Cardiac fibroblast (primary cell): Measurements from ENCODE around the gene PMEPA1.

Experiments
- DNase-seq, 2 donors: peaks; one replicate each; pipeline versions ENCODE4 v3.0.0 to v3.0.0-alpha.2; 2010; ENCODE audit warnings: low read depth in 2 of 2
- H3K4me3 ChIP-seq, 2 donors: replicated peaks in 1 of 2; 1 replicate in 1 of 2; 2 replicates in 1 of 2; pipeline ENCODE4 v1.5.1; 2011; ENCODE audit warnings: low read depth in 2 of 2, low read length in 2 of 2, mild to moderate bottlenecking in 2 of 2, moderate library complexity in 1 of 2
- TF ChIP-seq, protein P1 (sequence below): IDR thresholded peaks from one replicate; pipeline ENCODE4 v1.5.1; 2011; ENCODE audit warnings: low read depth, mild to moderate bottlenecking, low read length, inconsistent platforms

Gene PMEPA1

DNA sequence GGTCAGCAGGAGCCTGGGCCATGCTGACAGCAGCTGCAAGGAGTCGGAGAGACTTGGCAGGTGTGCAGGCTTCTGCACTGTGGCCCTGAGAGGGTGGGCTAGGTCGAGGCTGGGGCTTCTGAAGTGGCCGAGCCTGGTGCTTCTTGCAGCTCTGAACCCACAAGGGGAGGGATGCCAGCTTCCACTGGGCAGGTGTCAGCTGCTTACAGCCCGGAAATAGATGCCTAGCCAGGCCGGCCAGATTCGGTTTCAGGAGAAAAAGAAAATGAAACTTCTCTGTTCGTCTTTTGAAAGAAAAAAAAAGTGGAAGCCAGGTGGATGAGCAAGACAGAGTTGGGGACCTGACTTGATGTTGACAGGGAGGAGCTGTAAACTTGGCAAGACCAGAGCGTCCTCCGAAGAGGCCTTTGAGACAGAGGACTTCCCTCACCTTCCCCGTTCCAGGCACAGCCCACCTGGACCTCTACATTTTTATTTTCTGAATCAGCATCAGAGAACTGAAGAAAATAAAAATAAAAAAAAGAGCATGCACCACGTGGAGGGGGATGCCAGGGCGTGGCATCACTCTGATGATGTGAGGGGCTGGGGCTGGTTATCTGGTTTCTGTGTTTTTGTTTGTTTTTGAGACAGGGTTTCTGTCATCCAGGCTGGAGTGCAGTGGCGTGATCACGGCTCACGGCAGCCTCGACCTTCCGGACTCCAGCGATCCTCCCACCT, 89.4 kb downstream of the PMEPA1 start, which contains the start of gene ZBP1:
TSS of gene ZBP1 (minus strand) at position 153 of the 717 bp plus-strand sequence. CDS start at position 22, 131 bp downstream.
- TF ChIP-seq, protein P1, sequence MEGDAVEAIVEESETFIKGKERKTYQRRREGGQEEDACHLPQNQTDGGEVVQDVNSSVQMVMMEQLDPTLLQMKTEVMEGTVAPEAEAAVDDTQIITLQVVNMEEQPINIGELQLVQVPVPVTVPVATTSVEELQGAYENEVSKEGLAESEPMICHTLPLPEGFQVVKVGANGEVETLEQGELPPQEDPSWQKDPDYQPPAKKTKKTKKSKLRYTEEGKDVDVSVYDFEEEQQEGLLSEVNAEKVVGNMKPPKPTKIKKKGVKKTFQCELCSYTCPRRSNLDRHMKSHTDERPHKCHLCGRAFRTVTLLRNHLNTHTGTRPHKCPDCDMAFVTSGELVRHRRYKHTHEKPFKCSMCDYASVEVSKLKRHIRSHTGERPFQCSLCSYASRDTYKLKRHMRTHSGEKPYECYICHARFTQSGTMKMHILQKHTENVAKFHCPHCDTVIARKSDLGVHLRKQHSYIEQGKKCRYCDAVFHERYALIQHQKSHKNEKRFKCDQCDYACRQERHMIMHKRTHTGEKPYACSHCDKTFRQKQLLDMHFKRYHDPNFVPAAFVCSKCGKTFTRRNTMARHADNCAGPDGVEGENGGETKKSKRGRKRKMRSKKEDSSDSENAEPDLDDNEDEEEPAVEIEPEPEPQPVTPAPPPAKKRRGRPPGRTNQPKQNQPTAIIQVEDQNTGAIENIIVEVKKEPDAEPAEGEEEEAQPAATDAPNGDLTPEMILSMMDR = no peak
- no peak within 1 kb of the TSS for H3K4me3 ChIP-seq
- no peak for DNase-seq

DNA sequence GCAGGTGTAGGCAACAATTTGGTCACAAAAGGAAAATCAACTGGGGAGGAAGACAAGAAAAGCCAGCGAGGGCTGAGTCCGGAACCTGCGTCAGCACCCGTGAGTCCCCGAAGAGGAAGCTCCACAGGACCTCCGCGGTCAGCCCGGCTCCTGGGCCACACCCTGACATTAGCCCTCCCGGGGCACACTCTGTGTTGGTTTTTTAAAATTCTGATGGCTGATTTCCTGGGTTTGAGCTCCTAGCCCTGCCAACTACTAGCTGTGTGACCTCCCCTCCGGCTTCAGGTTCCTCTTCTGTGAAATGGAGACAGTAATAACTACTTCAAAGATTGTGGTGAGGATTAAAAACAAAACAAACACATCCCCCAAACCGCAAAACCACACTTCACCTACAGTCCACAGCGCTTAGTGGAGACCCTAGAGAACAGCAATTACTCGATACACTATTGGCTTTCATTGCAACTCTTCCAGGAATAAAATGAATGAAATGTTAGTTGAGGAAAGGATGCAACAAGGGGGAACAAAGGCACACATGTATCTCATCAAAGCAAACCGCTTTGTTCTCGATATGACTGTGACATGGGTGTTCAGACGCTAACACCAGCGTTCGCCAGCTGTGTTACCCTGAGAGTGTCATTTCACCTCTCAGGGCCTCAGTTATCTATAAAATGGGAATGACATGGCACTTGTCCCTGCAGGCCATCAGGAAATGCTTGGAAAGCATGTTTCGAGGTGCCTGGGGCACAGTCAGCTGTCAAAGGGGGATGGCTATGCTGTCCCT, 90.6 kb downstream of the PMEPA1 start:
- DNase-seq = no peak
- TF ChIP-seq, protein P1 = no peak
- H3K4me3 ChIP-seq = no peak overlapping the region

DNA sequence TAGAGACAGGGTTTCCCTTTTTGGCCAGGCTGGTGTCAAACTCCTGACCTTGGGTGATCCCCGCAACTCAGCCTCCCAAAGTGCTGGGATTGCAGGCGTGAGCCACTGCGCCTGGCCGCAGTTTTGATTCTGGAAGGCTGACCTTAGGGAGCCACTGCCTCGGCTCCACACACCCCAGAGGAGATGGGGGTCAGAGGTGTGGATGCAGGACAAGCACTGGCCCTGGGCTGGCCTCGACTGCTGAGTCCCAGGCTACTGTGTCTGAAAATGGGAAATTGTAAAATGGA, 91.1 kb downstream of the PMEPA1 start:
- TF ChIP-seq, protein P1 = no peak
- H3K4me3 ChIP-seq = no peak overlapping the region

DNA sequence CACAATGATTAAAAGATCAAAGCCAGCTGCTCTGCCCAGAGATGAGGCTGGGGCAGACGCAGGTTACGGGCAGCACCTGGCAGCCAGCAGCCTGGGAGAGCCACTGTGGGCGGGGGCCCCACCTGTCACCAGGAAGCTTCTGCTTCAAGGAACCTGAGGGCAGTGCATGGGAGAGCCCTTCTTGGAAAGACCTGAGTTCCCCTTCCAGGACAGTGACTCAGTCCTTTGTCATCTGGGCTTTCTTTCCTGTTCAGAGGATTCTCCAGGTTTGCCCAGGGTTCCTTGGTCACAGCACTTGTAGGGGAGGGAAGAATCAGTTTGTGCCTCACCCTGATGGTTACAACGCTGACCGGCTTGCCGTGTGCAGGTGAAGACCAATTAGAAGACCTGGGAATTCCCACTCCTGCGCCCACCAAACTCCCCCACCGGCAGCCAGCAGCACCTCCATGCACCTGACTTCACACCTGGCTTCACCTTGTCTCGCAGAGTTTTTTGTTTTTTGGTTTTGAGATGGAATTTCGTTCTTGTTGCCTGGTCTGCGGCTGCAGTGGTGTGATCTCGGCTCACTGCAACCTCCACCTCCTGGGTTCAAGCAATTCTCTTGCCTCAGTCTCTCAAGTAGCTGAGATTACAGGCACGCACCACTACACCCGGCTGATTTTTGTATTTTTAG, 91.6 kb downstream of the PMEPA1 start:
- no peak overlapping the region for H3K4me3 ChIP-seq
- no peak for DNase-seq
- TF ChIP-seq, protein P1 = no peak

More for the DNA sequence above, 91.1 kb downstream of the PMEPA1 start:
- no peak for DNase-seq

DNA sequence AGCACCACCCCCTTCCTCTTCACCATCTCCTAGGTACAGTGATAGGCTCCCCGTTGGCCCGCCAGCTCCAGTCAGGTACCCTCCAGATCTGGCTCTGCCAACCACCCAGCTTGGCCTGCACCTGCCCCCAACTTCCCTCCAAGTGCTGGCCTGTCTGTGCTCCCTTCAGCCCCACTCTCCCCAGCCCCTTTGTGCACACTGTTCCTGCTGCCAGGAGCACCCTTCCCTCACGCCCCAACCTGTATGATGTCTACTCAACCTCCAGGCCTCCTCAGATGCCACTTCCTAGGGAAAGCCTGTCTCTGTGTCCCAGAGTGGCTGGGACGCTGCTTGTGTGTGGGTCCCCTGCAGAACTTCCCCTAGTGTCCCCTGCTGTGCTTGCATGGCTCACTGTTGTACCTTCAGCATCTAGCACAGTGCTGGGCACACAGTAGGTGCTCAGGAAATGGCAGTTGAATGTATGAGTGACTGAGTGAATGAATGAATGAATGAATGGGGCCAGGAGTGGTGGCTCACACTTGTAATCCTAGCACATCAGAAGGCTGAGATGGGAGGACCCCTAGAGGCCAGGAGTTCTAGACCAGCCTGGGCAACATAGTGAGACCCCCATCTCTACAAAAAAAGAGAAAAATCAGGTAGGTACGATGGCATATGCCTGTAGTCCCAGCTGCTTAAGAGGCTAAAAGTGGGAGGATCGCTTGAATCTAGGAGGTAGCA, 92.6 kb downstream of the PMEPA1 start:
- TF ChIP-seq, protein P1 = no peak
- H3K4me3 ChIP-seq = no peak overlapping the region
- no peak for DNase-seq

DNA sequence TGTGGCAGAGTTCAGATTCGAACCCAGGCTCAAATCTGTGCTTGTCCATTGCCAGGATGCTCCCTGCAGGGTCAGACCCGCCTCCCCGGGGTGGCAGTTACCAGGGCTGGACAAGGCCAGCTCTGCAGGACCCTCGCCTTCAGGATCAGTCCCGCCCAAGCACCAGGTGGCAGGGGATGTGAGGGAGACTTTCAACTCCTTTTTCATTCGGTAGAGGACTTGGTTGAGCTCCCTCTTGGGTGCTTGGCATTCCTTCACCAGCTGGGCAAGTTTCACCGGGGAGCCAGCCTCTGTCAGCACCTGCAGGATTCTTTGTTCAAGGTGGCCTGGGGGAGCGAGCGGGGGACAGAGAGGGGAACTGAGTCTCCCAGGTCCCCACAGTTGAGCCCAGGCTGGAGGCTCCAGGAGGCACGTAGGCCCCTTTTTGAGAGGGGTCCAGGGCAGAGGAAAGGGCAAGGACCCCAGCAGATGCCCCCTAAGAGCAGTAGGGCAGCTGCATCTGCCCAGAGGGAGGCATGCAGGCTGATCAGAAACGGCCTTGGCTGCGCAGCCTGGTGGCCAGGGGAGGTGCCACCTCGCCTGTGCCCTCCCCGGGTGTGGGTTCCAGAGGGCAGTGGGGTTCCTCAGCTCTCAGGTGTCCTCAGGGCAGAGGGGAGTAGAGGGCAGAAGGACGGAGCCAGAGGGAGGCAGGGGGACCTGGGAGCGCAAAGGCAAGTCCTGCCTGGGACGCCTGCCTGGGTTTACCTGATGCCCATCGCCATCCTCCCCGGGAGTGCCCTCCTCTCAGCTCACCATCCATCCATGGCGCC, 93.5 kb downstream of the PMEPA1 start:
- no peak overlapping the region for H3K4me3 ChIP-seq
- DNase-seq = no peak
- TF ChIP-seq, protein P1 = no peak
